ENCODE data around the gene DRGX.

Gene DRGX

DNA sequence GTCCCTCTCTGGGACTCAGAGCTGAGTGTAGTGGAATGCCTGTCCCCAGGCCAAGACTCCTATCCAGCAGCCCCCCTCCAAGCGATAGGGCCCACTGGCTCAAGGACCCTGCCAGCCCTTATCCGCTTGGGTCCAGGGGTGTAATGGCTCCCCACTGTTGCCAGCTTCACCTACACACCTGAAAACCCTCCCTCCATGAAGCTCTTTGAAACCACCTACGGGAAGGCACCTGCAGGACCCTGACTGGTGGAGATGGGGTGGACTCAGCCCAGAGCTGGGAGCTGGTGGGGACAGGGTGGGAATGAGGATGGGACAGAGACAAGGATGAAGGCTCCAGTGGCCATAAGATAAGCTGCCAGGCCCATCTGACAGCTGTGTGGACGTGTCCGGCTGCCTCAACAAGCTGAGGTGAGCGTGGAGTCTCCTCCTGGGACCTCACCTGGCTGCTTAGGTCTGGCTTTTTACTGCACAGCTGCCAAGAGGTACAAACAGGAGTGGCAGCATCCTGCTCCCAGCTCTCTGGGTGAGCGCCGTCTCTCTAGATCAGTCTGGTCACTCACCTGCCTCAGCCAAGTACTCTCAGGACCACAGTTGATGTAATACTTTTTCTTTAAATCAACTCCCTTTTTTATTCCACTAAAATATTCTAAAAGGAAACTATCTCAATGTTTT, 41.9 kb downstream of the DRGX start:
- DNase-seq (ENCODE audit: low read depth), result no peak
- no peak overlapping the region for H3K4me3 ChIP-seq (ENCODE audit: low read depth, low read length)
- TF ChIP-seq, protein P1, sequence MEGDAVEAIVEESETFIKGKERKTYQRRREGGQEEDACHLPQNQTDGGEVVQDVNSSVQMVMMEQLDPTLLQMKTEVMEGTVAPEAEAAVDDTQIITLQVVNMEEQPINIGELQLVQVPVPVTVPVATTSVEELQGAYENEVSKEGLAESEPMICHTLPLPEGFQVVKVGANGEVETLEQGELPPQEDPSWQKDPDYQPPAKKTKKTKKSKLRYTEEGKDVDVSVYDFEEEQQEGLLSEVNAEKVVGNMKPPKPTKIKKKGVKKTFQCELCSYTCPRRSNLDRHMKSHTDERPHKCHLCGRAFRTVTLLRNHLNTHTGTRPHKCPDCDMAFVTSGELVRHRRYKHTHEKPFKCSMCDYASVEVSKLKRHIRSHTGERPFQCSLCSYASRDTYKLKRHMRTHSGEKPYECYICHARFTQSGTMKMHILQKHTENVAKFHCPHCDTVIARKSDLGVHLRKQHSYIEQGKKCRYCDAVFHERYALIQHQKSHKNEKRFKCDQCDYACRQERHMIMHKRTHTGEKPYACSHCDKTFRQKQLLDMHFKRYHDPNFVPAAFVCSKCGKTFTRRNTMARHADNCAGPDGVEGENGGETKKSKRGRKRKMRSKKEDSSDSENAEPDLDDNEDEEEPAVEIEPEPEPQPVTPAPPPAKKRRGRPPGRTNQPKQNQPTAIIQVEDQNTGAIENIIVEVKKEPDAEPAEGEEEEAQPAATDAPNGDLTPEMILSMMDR (conservative IDR thresholded peaks at IDR 0.05; ENCODE audit: low read depth, low read length), result no peak

DNA sequence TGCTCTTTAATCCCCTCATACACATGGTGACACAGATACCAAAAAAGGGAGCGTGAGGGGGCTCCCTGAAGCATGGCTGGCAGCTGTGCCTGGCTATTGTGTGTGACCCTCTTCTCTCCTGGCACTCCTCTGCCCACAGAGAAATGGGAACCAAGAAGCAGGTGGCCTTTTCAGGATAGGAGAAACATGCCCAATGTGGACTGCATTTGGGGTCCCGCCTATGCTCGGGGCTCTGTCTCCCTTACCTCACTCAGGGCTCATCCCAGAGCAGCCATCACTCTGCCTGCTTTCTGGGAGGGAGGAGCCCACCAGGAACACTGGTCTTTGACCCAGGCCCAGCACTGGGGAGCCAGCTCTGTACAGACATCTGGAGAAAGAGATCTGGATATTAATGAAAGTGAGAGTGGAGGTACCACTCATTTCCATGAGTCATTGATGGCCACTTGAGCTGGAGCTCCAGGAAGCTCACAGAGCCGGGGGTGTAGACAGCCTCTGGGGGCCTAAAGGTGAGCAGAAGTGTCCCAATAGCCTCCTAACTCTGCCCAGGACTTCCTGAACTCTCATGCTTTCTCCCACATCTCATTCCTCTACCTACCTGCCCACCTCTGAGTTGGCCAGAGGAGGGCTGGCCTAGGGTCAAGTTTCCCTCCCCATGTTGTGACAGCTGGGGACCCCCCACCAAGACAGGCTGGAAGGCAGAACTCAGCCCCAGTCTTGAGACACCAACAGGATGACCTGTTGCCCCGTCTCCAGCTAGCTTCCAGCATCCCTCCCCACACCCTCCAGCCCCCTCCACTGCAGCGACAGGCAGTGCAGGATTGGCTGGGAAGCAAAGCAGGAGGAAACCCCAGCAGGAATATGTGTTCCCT, 42.6 kb downstream of the DRGX start:
- no peak for DNase-seq (ENCODE audit: low read depth)
- no peak overlapping the region for H3K4me3 ChIP-seq (ENCODE audit: low read depth, low read length)
- TF ChIP-seq, protein P1 (conservative IDR thresholded peaks at IDR 0.05; ENCODE audit: low read depth, low read length), result no peak

DNA sequence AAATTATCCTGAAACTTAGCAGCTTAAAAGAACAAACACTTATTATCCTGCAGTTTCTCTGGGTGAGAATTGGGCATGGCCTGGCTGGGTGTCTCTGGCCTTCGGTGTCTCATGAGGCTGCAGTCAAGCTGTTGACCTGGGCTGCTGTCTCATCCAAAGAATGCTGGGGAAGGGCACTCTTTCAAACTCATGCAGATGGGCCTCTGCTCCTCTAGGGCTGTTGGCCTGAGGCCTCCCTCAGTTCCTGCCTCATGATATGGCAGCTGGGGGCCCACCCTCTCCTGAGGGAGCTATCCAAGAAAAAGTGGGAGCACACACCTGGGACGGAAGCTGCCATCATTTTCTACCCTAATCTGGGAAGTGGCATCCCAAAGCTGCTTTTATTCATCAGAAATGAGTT, 43.6 kb downstream of the DRGX start:
- H3K4me3 ChIP-seq (ENCODE audit: low read depth, low read length), result no peak overlapping the region
- DNase-seq (ENCODE audit: low read depth), result no peak
- TF ChIP-seq, protein P1 (conservative IDR thresholded peaks at IDR 0.05; ENCODE audit: low read depth, low read length), result no peak

DNA sequence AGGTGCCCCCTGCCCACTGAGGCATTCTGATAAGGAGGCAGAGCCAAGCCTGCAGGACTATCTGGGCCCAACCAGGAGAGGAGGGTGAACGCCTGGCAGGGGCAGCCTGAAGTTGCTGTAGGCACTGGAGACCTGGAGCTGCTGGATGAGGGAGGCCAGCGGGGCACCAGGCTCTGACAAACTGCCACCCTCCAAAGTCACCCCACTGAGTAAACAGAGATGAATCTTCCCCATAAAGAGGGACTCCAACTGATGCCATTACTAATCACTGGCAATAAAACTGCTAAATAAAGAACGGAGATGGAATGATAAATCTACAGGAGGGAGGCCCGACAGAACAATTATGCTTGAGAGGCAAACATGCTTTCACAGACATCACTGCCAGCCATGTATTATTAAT, 44.2 kb downstream of the DRGX start:
- TF ChIP-seq, protein P1 (conservative IDR thresholded peaks at IDR 0.05; ENCODE audit: low read depth, low read length), result no peak
- no peak overlapping the region for H3K4me3 ChIP-seq (ENCODE audit: low read depth, low read length)
- DNase-seq (ENCODE audit: low read depth), result no peak

DNA sequence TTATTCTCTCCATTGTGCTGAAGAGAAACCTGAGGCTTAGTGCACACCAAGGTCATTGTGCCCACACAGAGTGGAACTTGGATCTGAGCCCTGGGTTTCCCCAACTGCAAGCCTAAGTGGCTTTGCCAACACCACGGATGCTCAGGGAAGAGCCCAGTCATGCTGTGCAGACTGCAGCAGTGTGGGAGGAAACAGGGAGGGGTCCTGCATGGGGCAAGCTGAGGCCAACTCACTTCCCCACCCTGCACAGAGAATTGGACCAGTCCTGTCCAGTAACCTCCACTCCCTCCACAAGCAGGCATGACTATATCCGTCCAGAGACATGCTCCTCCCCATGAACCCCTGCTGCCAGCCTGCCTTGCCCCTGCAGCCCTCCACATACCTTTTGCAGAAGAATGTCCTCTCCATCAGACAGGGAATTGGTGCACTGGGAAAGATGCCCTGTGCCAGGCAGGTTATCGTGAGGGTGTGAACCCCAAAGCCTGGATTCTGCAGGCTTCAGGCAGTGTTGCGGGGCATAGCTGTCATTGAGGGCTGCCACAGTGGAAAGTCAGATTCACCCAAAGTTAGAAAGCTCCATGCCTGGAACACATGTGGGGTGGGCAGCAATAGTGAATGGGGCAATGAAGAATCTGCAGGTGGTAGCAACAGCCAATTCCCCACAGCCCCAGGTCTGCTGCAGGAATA, 44.9 kb downstream of the DRGX start:
- DNase-seq (ENCODE audit: low read depth), result no peak
- TF ChIP-seq, protein P1 (conservative IDR thresholded peaks at IDR 0.05; ENCODE audit: low read depth, low read length), result no peak
- H3K4me3 ChIP-seq (ENCODE audit: low read depth, low read length), result no peak overlapping the region

DNA sequence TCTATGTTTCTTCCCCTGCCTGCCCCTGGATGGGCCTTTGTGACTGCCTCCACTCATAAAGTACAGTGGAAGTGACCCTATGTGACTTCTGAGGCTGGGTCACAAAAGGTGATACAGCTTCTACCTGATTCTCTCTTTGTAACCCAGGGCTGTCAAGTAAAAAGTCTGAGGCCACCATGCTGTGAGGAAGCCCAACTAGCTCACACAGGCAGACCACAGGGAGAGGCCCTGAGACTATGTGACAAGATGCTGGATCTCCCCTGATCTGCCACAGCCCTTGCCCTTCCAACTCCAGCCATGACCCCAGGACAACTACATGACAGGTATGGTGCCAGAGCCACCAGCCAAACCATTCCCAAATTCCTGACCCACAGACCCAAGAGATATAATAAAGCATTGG, 45.8 kb downstream of the DRGX start:
- TF ChIP-seq, protein P1 (conservative IDR thresholded peaks at IDR 0.05; ENCODE audit: low read depth, low read length), result no peak
- no peak overlapping the region for H3K4me3 ChIP-seq (ENCODE audit: low read depth, low read length)
- DNase-seq (ENCODE audit: low read depth), result no peak
